Tibial artery (tissue), 4 donors: ENCODE data around the gene EFCAB3.
"Not testable (repeated sequence)": the region's sequence is repeated elsewhere in the genome, so short reads cannot be mapped to it uniquely, and the experiment has no call there.

Experiments used
- DNase-seq, 2 donors: peaks; one replicate each; pipeline ENCODE4 v3.0.0-alpha.2; 2019
- H3K27ac ChIP-seq, 2 donors: fragments of 200-600 bp; sonication (generic) in 1 of 2; 1 replicate in 1 of 2; 2 replicates in 1 of 2; pipeline ENCODE4 v1.5.1; 2018 to 2019; ENCODE audit warnings: mild to moderate bottlenecking in 1 of 2
- H3K27me3 ChIP-seq, 2 donors: fragments of 200-600 bp; sonication (generic) in 1 of 2; one replicate each; pipeline versions ENCODE4 v1.5.1 to v1.6.0; 2016 to 2019
- H3K36me3 ChIP-seq, 3 donors: fragments of 200-600 bp; sonication (generic) in 2 of 3; one replicate each; pipeline ENCODE4 v1.5.1; 2016 to 2019; ENCODE audit warnings: mild to moderate bottlenecking in 2 of 3
- H3K4me1 ChIP-seq, 4 donors: fragments of 200-600 bp; sonication (generic) in 2 of 4; 1 replicate in 3 of 4; 2 replicates in 1 of 4; pipeline ENCODE4 v1.5.1; 2016 to 2019
- H3K4me3 ChIP-seq, 2 donors: fragments of 200-600 bp; sonication (generic) in 1 of 2; 1 replicate in 1 of 2; 2 replicates in 1 of 2; pipeline ENCODE4 v1.5.1; 2018 to 2019; ENCODE audit warnings: mild to moderate bottlenecking in 2 of 2
- H3K9me3 ChIP-seq, 3 donors: fragments of 200-600 bp; sonication (generic) in 1 of 3; one replicate each; pipeline ENCODE4 v1.5.1; 2016 to 2019
- intact Hi-C: fragments of 100-400 bp; cut with DNase I; formaldehyde crosslinking; loops from one replicate; pipeline ENCODE4 v1.15.0; 2023; ENCODE audit warnings: low total_unique reads
- TF ChIP-seq, protein P1 (sequence below), 2 experiments: fragments of 200-600 bp in 1 of 2; fragments of 450-650 bp in 1 of 2; IDR thresholded peaks; one replicate each; pipeline ENCODE4 v1.5.1; 2017 to 2019; ENCODE audit warnings: antibody characterized with exemption in 2 of 2, mild to moderate bottlenecking in 1 of 2, moderate library complexity in 1 of 2

EFCAB3 gene

GRCh38 chr17:62444063-62444462 lies 63.7 kb downstream of the EFCAB3 start:
- no peak for DNase-seq
- no peaks in the 10 kb centered on the region for H3K4me1 ChIP-seq
- TF ChIP-seq, protein P1, sequence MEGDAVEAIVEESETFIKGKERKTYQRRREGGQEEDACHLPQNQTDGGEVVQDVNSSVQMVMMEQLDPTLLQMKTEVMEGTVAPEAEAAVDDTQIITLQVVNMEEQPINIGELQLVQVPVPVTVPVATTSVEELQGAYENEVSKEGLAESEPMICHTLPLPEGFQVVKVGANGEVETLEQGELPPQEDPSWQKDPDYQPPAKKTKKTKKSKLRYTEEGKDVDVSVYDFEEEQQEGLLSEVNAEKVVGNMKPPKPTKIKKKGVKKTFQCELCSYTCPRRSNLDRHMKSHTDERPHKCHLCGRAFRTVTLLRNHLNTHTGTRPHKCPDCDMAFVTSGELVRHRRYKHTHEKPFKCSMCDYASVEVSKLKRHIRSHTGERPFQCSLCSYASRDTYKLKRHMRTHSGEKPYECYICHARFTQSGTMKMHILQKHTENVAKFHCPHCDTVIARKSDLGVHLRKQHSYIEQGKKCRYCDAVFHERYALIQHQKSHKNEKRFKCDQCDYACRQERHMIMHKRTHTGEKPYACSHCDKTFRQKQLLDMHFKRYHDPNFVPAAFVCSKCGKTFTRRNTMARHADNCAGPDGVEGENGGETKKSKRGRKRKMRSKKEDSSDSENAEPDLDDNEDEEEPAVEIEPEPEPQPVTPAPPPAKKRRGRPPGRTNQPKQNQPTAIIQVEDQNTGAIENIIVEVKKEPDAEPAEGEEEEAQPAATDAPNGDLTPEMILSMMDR (IDR thresholded peaks at IDR 0.05) = no peak
- no peaks in the 10 kb centered on the region for H3K9me3 ChIP-seq
- H3K27ac ChIP-seq = no peak overlapping the region
- H3K27me3 ChIP-seq = no peaks in the 10 kb centered on the region
- peaks cover 70 to 87% (median 84%) of the 10 kb centered on the region in 3 donors for H3K36me3 ChIP-seq
- H3K4me3 ChIP-seq = no peak overlapping the region
- intact Hi-C loops = no loop called here

- H3K27me3 ChIP-seq, H3K4me1 ChIP-seq, H3K9me3 ChIP-seq, intact Hi-C loops, H3K27ac ChIP-seq, DNase-seq, H3K4me3 ChIP-seq: not testable (repeated sequence)
- H3K36me3 ChIP-seq = peaks cover 71 to 88% (median 75%) of the 10 kb centered on the region in 3 donors
Measured at GRCh38 chr17:62445791-62446190, 65.4 kb downstream of the EFCAB3 start.

DNA sequence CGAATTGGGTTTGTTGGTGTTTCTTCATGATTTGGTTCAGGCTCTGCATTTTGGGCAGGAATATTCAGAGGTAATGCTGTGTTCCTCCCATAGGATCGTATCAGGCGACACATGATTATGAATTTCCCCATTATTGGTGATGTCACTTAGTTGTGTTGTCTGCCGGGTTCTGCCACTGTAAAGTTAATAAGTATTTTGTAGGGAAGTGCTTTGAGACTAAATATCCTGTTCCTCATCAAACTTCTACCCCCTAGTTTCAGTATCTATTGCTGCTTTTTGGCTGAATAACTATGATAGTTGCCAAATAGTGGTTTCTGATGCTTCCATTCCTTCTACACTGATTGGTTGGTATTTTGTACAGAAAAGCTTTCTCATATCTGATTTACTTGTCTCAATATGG lies 71.8 kb downstream of the EFCAB3 start:
- DNase-seq, H3K4me3 ChIP-seq: not testable (repeated sequence)

GRCh38 chr17:62453041-62453440 lies 72.7 kb downstream of the EFCAB3 start:
- H3K4me1 ChIP-seq, H3K27me3 ChIP-seq, H3K27ac ChIP-seq, DNase-seq, intact Hi-C loops, H3K9me3 ChIP-seq, H3K4me3 ChIP-seq: not testable (repeated sequence)
- peaks cover 8 to 17% (median 14%) of the 10 kb centered on the region in 3 donors for H3K36me3 ChIP-seq

More for the DNA sequence above, 71.8 kb downstream of the EFCAB3 start:
- H3K27me3 ChIP-seq, H3K9me3 ChIP-seq, H3K27ac ChIP-seq, H3K4me1 ChIP-seq, intact Hi-C loops: not testable (repeated sequence)
- H3K36me3 ChIP-seq = peaks cover 16 to 26% (median 21%) of the 10 kb centered on the region in 3 donors

DNA sequence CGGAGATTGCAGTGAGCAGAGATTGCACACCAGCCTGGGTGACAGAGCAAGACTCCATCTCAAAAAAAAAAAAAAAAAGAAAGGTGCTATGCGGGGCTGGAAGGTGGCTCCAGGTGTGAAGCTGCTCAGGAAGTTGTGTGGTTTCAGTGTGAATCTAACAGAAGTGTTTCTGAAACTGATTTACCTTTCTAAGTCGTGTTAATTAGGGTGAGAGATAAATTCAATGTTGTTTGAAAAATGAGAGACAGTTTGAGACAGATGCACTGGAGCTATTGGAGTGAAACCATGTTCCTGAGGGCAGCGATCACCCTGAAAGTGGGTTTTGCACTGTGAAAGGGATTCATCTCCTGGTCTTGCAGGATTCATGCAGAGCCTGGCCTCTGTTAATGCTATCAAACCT lies 73.3 kb downstream of the EFCAB3 start:
- H3K9me3 ChIP-seq, intact Hi-C loops, H3K27ac ChIP-seq: not testable (repeated sequence)

DNA sequence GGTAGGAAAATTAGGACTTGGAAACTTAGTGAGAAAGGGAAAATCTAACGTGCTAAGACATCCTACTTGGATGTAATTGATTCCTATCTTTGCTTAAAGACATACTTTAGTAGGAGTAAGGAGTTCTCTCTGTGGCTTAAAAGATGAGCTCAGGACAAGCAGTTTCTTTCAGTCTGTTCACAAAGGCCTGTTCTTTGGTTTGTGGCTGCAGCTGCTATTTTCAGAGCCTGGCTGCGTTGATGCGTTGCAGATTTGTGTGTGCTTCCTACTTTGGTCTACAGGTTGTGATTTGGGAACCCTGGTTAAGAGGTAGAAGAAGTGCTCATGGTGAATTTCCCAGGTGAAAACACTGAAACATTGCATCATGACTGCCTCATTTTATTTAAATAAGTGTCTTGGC lies 73.8 kb downstream of the EFCAB3 start:
- DNase-seq, H3K27ac ChIP-seq, H3K4me3 ChIP-seq, H3K36me3 ChIP-seq, H3K27me3 ChIP-seq, intact Hi-C loops, H3K4me1 ChIP-seq, H3K9me3 ChIP-seq: not testable (repeated sequence)

More for the DNA sequence above, 73.3 kb downstream of the EFCAB3 start:
- DNase-seq, H3K4me3 ChIP-seq, H3K27me3 ChIP-seq, H3K4me1 ChIP-seq: not testable (repeated sequence)
- peaks cover 2 to 11% (median 7%) of the 10 kb centered on the region in 3 donors for H3K36me3 ChIP-seq

DNA sequence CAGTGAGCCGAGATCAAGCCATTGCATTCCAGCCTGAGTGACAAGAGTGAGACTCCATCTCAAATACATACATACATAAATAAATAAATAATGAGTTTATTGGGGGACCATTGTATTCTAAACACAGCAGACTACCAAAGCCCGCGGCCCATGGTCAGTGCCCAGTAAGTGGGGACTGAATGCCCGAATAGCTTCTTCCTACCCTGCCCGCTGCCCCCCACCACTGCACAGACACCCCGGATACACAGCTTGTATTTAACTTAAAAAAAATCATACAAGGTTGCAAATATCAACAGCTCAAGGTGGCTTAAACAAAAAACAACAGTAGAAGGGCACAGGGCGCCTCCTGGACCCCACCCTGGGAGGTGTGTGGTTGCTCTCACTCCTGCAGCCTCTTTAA lies 75.7 kb downstream of the EFCAB3 start:
- intact Hi-C loops = no loop called here
- Histone ChIP-seq H3K4me3 (no peak overlapping the region), H3K27ac (no peak overlapping the region), H3K9me3 (no peaks in the 10 kb centered on the region), H3K27me3 (no peaks in the 10 kb centered on the region), H3K36me3 (no peaks in the 10 kb centered on the region), H3K4me1 (no peaks in the 10 kb centered on the region)
- DNase-seq = no peak
- TF ChIP-seq, protein P1 (IDR thresholded peaks at IDR 0.05) = no peak

DNA sequence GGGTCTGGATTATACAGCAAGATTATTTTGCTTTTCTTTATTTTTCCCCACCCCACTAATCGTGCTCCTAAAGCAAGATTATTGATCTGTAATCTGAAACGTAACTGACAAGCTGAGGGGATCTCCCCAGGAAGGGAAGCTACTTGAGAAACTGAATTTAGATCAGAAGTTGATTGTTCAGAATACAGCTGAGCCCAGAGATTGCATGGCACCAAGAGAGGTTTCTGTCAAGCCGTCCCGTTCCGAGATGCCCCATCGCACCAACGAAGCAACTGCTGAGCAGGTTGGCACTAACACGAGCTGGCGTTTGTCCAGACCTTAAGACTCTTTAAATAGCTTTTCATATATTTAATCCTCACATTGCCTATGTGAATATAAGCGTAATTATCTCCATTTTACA lies 78.1 kb downstream of the EFCAB3 start:
- H3K4me3 ChIP-seq, H3K27me3 ChIP-seq, intact Hi-C loops, DNase-seq, H3K9me3 ChIP-seq, H3K4me1 ChIP-seq, H3K36me3 ChIP-seq, H3K27ac ChIP-seq: not testable (repeated sequence)

DNA sequence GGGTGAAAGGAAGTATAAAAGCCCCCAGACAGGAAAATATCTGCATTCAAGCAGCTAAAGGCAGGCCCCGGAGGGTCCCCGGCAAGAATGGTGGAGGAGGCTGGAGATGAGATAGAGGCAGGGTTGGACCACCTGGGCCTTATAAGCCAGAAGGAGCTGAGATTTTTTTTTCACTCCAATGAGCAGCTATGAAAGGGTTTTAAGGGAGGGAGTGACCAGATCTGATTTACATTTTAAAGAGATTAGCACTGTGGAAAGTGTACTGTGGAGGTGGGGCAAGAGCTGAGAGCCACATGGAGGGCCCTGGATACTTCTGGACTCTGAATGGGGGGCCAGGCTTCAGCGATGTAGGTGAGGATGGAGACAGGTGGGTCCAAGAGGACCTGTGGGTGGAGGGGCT lies 84.1 kb downstream of the EFCAB3 start:
- H3K4me3 ChIP-seq, H3K27ac ChIP-seq, H3K4me1 ChIP-seq, intact Hi-C loops, H3K9me3 ChIP-seq, H3K36me3 ChIP-seq, DNase-seq, H3K27me3 ChIP-seq: not testable (repeated sequence)

DNA sequence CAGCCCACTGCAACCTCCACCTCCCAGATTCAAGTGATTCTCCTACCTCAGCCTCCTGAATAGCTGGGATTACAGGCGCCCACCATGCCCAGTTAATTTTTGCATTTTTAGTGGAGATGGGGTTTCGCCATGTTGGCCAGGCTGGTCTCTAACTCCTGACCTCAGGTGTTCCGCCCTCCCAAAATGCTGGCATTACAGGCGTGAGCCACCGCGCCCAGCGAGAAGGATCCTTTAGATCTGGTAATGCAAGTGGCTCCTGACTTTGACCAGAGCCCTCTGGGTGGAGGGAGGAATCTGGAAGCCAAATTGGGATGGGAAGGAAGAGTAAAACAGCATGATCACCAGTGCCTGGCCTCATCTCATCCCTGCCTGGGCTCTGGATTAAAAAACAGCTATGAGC lies 84.9 kb downstream of the EFCAB3 start:
- H3K36me3 ChIP-seq, H3K9me3 ChIP-seq, H3K4me3 ChIP-seq, H3K4me1 ChIP-seq, H3K27ac ChIP-seq, intact Hi-C loops, H3K27me3 ChIP-seq, DNase-seq: not testable (repeated sequence)
